Breast epithelium (tissue), 3 donors: ENCODE measurements around the gene POPDC3.

Experiments
- CTCF ChIP-seq, 3 donors: fragments of 450-650 bp; IDR thresholded peaks; one replicate each; pipeline ENCODE4 v1.5.1; 2016 to 2017; ENCODE audit warnings: antibody characterized with exemption in 3 of 3, mild to moderate bottlenecking in 3 of 3, moderate library complexity in 3 of 3
- POLR2A ChIP-seq: fragments of 450-650 bp; IDR thresholded peaks from one replicate; pipeline ENCODE4 v1.6.1; 2016; ENCODE audit warnings: antibody characterized with exemption, mild to moderate bottlenecking, moderate library complexity

GRCh38 chr6:105188251-105188650 is 8.4 kb upstream of the POPDC3 start:
- no peak for TF ChIP-seq CTCF (IDR thresholded peaks at IDR 0.05)
- no peak for TF ChIP-seq POLR2A
